Keratinocyte (primary cell): ENCODE measurements around the gene DNAJC12.

Source experiments
- CTCF ChIP-seq, 3 experiments: IDR thresholded peaks in 1 of 3; conservative IDR thresholded peaks in 1 of 3; optimal IDR thresholded peaks in 1 of 3; 2 replicates in 2 of 3; 3 replicates in 1 of 3; pipeline versions ENCODE3 to v1.5.1; 2011; ENCODE audit warnings: low read length in 3 of 3, mild to moderate bottlenecking in 3 of 3, moderate library complexity in 2 of 3, control low read depth in 1 of 3, inconsistent platforms in 1 of 3; ENCODE audit not compliant: insufficient read depth in 2 of 3; ENCODE audit errors: extremely low read depth in 1 of 3
- EZH2 ChIP-seq: IDR thresholded peaks from one replicate; pipeline ENCODE4 v1.6.1; 2012; ENCODE audit warnings: inconsistent platforms, mild to moderate bottlenecking, low read length, moderate library complexity

GRCh38 chr10:67770537-67770936, 67.5 kb downstream of the DNAJC12 start:
- TF ChIP-seq CTCF (optimal IDR thresholded peaks at IDR 0.05 in 1 of 3, IDR thresholded peaks at IDR 0.05 in 1 of 3, conservative IDR thresholded peaks at IDR 0.05 in 1 of 3; ENCODE audit: extremely low read depth in 1 of 3, insufficient read depth in 2 of 3, low read length in 3 of 3): no peak
- TF ChIP-seq EZH2: no peak
